Inferior parietal cortex (tissue), 1 donor: ENCODE results near the gene C5AR1.
"Not testable (repeated sequence)": the region's sequence is repeated elsewhere in the genome, so short reads cannot be mapped to it uniquely, and the experiment has no call there.

Source experiments
- DNase-seq: peaks from one replicate; pipeline ENCODE4 v3.0.0-alpha.2; 2016; ENCODE audit errors: extremely low spot score

The C5AR1 gene

DNA sequence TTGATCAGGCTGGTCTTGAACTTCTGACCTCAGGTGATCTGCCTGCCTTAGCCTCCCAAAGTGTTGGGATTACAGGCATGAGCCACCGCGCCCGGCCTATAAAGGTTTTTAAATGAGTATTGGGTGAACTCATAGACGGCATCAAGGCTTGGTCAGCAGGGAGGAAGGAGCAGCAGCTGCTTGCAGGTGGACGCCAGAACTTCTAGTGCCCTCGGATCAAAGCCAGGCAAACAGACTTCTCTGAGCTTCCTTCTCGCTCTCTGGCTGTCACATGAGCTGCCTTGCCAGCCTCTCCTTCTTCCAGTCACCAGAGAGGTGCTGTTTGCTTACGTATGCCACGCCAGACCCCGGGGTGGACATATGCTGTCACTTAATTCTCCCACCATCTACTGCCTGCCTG is 55.8 kb downstream of the C5AR1 start:
- not testable (repeated sequence) for DNase-seq

DNA sequence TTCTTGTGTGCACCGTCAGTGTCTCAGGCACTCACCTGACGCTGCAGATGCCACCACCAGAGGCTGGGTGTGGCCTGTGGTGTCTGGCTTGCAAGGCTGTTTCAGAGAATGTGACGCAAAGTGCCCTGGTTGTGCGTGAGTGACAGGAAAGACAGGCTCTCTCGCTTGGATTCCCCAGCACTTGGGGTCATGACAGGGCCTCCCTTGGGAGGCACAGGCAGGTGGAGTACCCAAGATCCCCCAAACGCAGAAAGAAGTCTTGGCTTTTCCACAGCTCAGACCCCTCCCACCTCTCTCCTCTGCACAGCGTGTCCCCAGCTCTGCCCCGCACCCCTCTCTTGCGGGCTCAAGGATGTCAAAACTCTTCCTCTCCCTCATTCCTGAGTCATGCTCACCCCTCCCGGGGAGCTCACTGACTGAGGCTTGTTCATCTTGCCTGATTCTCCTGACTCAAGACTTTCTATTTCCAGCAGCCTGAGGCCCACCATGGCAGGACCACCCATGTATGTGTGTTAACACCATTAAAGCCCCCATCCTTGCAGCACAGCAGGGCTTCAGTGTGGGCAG is 60.5 kb downstream of the C5AR1 start:
- DNase-seq: no peak

DNA sequence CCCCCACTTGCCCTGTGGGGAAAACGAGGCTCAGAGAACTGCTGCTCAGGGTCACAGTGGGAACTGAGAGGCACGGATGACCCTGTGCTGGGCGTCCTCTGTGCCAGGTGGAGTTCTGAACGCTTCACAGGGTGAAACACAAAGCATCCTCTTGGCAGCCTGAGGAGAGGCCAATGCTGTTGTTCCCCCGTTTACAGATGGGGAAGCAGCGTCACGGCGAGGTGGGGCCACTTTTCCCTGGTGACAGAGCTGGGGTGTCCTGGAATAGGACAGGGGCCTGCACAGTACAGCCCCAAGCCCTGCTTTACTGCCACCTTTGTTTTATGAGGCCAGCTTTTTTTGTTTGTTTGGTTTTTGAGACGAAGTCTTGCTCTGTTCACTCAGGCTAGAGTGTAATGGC is 61.6 kb downstream of the C5AR1 start:
- DNase-seq: no peak
